ENCODE measurements around the gene GNG7. TPM values are rescaled to one million over a fixed set of nuclear protein-coding genes. Genes with fewer than 3 reads are reported as not detected.

GNG7 gene
- total RNA-seq, 1 donor from 2014 or later: 1.8 TPM

GRCh38 chr19:2735374-2735773 is 32.9 kb upstream of the GNG7 start:
- no peak overlapping the region for H3K9ac ChIP-seq (ENCODE audit: low read length)
- H3K4me3 ChIP-seq (ENCODE audit: insufficient read depth, low read depth, low read length): no peak overlapping the region
- no peak overlapping the region for H3K27ac Mint-ChIP-seq (ENCODE audit: unreplicated experiment)
- DNase-seq (ENCODE audit: low read depth) (no peak), FAIRE-seq (no peak)
- H3K4me1 ChIP-seq (ENCODE audit: insufficient read depth, low read length): peaks cover 5% of the 10 kb centered on the region
- H3K9me3 ChIP-seq (ENCODE audit: insufficient read depth, low read depth, low read length): peaks cover 3% of the 10 kb centered on the region
- H3K36me3 ChIP-seq (ENCODE audit: insufficient read depth, low read length): peaks cover 5% of the 10 kb centered on the region
- H3K27ac ChIP-seq (ENCODE audit: low read depth, low read length): no peak overlapping the region
- H3K4me2 ChIP-seq (ENCODE audit: low read length): no peak overlapping the region
- no peak overlapping the region for H3K4me3 Mint-ChIP-seq (ENCODE audit: unreplicated experiment)
- H3K27me3 Mint-ChIP-seq (ENCODE audit: low read depth, unreplicated experiment): peaks cover 3% of the 10 kb centered on the region
- H3K9me3 Mint-ChIP-seq (ENCODE audit: unreplicated experiment): no peaks in the 10 kb centered on the region
- H3K36me3 Mint-ChIP-seq (ENCODE audit: low read depth, unreplicated experiment): peaks cover 19% of the 10 kb centered on the region
- H3K4me1 Mint-ChIP-seq (ENCODE audit: low read depth, unreplicated experiment): no peaks in the 10 kb centered on the region
- H3K27me3 ChIP-seq (ENCODE audit: insufficient read depth, low read length): no peaks in the 10 kb centered on the region
- TF ChIP-seq CTCF (IDR thresholded peaks at IDR 0.05; ENCODE audit: insufficient read depth, low read depth, low read length): no peak
- no peak for TF ChIP-seq EZH2 (IDR thresholded peaks at IDR 0.05; ENCODE audit: insufficient read depth, low read length)
- H3K79me2 ChIP-seq (ENCODE audit: insufficient read depth, low read length): peaks cover 7% of the 10 kb centered on the region
- peaks cover 12% of the 10 kb centered on the region for H4K20me1 ChIP-seq (ENCODE audit: insufficient read depth, low read length)
- H2AFZ ChIP-seq (ENCODE audit: low read depth, low read length): no peak overlapping the region

GRCh38 chr19:2734589-2735288 is 32.2 kb upstream of the GNG7 start:
- peaks cover 5% of the 10 kb centered on the region for H3K4me1 ChIP-seq (ENCODE audit: insufficient read depth, low read length)
- Mint-ChIP-seq H3K36me3 (ENCODE audit: low read depth, unreplicated experiment) (peaks cover 19% of the 10 kb centered on the region), H3K9me3 (ENCODE audit: unreplicated experiment) (no peaks in the 10 kb centered on the region), H3K4me3 (ENCODE audit: unreplicated experiment) (no peak overlapping the region), H3K27ac (ENCODE audit: unreplicated experiment) (no peak overlapping the region), H3K27me3 (ENCODE audit: low read depth, unreplicated experiment) (no peaks in the 10 kb centered on the region), H3K4me1 (ENCODE audit: low read depth, unreplicated experiment) (no peaks in the 10 kb centered on the region)
- H3K4me3 ChIP-seq (ENCODE audit: insufficient read depth, low read depth, low read length): no peak overlapping the region
- no peak overlapping the region for H3K27ac ChIP-seq (ENCODE audit: low read depth, low read length)
- FAIRE-seq (no peak), DNase-seq (ENCODE audit: low read depth) (no peak)
- H3K9me3 ChIP-seq (ENCODE audit: insufficient read depth, low read depth, low read length): peaks cover 3% of the 10 kb centered on the region
- no peaks in the 10 kb centered on the region for H3K27me3 ChIP-seq (ENCODE audit: insufficient read depth, low read length)
- no peak overlapping the region for H3K4me2 ChIP-seq (ENCODE audit: low read length)
- H2AFZ ChIP-seq (ENCODE audit: low read depth, low read length): no peak overlapping the region
- peaks cover 5% of the 10 kb centered on the region for H3K36me3 ChIP-seq (ENCODE audit: insufficient read depth, low read length)
- peaks cover 7% of the 10 kb centered on the region for H3K79me2 ChIP-seq (ENCODE audit: insufficient read depth, low read length)
- peaks cover 12% of the 10 kb centered on the region for H4K20me1 ChIP-seq (ENCODE audit: insufficient read depth, low read length)
- TF ChIP-seq EZH2 (IDR thresholded peaks at IDR 0.05; ENCODE audit: insufficient read depth, low read length) (no peak), CTCF (IDR thresholded peaks at IDR 0.05; ENCODE audit: insufficient read depth, low read depth, low read length) (no peak)
- no peak overlapping the region for H3K9ac ChIP-seq (ENCODE audit: low read length)

- Histone ChIP-seq H3K27ac (ENCODE audit: low read depth, low read length) (no peak overlapping the region), H3K4me1 (ENCODE audit: insufficient read depth, low read length) (peaks cover 1% of the 10 kb centered on the region), H3K4me2 (ENCODE audit: low read length) (no peak overlapping the region), H4K20me1 (ENCODE audit: insufficient read depth, low read length) (peaks cover 12% of the 10 kb centered on the region), H3K9ac (ENCODE audit: low read length) (no peak overlapping the region), H3K27me3 (ENCODE audit: insufficient read depth, low read length) (no peaks in the 10 kb centered on the region), H3K79me2 (ENCODE audit: insufficient read depth, low read length) (peaks cover under 1% of the 10 kb centered on the region), H3K36me3 (ENCODE audit: insufficient read depth, low read length) (peaks cover 5% of the 10 kb centered on the region), H2AFZ (ENCODE audit: low read depth, low read length) (no peak overlapping the region), H3K4me3 (ENCODE audit: insufficient read depth, low read depth, low read length) (no peak overlapping the region), H3K9me3 (ENCODE audit: insufficient read depth, low read depth, low read length) (peaks cover 3% of the 10 kb centered on the region)
- no peaks in the 10 kb centered on the region for H3K9me3 Mint-ChIP-seq (ENCODE audit: unreplicated experiment)
- FAIRE-seq (no peak), DNase-seq (ENCODE audit: low read depth) (no peak)
- no peak overlapping the region for H3K4me3 Mint-ChIP-seq (ENCODE audit: unreplicated experiment)
- H3K27ac Mint-ChIP-seq (ENCODE audit: unreplicated experiment): no peak overlapping the region
- H3K4me1 Mint-ChIP-seq (ENCODE audit: low read depth, unreplicated experiment): no peaks in the 10 kb centered on the region
- H3K36me3 Mint-ChIP-seq (ENCODE audit: low read depth, unreplicated experiment): peaks cover 19% of the 10 kb centered on the region
- H3K27me3 Mint-ChIP-seq (ENCODE audit: low read depth, unreplicated experiment): no peaks in the 10 kb centered on the region
- TF ChIP-seq EZH2 (IDR thresholded peaks at IDR 0.05; ENCODE audit: insufficient read depth, low read length) (no peak), CTCF (IDR thresholded peaks at IDR 0.05; ENCODE audit: insufficient read depth, low read depth, low read length) (no peak)
These were observed 31.6 kb upstream of the GNG7 start for GRCh38 chr19:2733930-2734588.

All from astrocyte (in vitro differentiated cells and primary cell).